Measurements from ENCODE around the gene DNAH9.

Gene DNAH9

DNA sequence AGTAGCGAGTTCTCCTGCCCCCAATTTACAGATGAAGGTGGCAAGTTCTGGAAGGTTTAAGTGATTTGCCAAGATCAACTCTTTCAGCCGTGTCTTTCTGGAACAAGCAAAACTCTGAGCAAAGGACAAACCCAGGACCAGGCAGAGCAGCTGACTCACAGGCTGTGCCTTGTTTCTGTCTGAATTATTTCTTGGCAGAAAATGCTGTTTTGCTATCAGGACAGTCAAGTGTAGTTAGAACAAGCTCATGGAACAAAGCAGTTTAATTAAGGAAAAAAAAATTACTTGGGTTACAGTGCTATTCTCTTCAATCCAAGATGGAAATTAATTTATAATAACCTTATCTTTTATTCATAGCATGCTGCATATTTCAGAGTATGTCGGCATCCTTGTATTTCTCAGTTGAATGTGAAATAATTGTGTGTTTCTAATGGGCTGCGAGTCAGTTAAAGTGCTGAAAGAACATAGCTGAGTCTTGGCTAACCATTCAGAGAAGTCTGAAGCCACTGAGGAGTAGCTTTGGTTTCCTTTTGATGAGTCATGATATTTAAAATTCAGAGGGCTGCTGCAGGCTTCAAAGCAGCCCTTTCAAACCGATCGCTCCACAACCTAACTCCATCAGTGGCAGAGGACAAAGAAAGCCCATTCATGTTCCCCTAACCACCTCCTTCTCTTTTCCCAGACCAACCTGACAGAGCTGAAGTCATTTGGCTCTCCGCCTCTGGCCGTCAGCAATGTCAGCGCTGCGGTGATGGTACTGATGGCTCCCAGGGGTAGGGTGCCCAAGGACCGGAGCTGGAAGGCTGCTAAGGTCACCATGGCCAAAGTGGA lies 255.3 kb downstream of the DNAH9 start:
- no peak for DNase-seq

DNA sequence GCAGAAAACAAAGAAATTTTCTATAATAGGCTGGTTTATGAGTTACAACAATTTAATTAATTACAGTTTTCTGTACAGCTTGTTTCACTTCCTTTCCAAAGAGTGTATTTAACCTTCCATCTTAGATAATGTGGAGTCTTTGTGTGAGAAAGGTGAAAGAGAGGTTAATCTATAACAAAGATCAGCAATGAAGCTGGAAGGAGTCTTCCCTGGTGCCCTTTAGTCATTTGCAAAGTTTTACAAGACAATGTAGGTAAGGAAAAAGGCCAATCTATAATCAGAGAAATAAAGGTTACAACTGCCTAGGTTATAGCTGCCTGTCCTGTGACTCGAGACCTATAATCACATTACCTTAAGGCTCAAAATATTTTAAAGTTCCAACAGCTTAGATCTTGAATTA lies 257.0 kb downstream of the DNAH9 start:
- DNase-seq = no peak

DNA sequence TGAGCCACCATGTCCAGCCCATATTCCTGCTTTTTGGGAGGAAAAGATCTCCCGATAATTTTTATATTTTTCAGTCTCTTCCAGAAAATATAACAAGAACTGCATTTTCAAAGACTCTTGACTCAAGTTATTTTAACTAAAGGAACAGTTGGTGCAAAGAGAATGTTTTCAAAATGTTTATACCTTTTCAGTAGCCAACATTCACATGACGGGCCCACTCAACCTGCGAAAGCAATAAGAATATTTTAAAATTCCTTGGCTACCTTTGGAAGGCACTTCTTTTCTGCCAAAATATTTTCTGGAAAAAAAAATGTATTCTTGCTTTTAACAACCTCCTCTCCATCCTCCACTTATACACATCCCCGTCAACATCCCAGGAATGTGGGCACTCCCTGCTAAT lies 258.7 kb downstream of the DNAH9 start:
- no peak for DNase-seq

DNA sequence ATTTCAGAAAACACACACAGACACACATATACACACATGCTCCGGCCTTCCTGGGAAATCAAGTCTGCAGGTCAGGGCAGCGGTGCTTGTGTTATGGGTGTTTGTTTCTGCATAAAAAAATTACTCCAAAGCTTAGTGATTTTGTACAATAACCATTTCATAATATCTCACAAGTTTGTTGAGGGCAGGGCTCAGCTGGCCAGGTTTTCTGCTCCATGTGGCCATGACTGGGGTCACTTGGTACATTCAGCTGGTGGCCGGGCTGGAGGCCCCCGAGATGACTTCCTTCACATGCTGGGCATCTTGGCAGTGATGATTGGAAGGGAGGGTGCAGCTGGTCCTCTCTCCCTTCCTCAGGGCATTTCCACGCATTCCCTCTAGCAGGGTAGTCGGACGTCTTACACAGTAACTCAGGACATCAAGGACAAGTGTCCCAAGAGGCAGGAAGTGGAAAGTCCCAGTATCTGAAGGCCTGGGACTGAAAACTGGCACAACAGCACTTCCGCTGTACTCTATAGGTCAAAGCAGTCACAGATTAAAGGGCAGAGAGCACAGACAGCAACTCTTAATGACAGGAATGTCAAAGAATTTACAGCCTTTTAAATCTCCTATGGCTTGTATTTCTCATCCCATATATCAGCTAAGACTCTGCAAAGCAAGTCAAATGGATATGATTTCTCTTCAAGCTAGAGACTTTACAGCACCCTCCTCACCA lies 271.6 kb downstream of the DNAH9 start:
- DNase-seq = no peak

DNA sequence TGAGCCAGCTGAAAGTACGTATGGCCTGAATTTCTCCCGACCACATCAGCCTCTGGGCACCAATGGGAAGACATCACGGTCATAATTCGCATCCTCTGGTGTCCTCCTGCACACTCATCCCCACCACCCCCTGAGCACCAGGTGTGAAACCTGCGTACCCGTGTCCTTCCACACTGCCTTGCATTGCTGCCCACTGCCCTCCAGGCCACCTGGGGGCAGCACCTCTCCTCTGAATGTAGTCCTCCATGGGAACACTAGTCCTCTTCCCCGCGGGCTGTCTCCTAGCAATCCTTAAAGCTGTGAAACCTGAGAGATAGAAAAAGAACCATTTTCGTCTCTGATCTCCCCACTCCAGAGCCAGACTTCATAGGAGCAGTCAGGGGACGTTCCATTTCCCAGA lies 273.5 kb downstream of the DNAH9 start:
- no peak for DNase-seq

DNA sequence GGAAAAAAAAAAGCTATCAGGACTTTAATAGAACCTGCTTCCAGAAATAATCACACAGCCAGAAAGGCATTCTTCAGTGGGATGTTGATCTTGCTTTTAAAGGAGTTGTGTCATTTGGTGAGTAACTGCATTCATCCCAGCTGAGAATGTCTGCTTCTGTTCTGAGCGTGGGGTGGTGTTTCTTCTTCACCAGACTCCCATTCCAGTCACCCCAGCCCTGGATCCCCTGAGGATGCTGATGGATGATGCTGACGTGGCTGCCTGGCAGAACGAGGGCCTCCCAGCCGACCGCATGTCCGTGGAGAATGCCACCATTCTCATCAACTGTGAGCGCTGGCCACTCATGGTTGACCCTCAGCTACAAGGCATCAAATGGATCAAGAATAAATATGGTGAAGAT lies 276.5 kb downstream of the DNAH9 start:
- no peak for DNase-seq

DNA sequence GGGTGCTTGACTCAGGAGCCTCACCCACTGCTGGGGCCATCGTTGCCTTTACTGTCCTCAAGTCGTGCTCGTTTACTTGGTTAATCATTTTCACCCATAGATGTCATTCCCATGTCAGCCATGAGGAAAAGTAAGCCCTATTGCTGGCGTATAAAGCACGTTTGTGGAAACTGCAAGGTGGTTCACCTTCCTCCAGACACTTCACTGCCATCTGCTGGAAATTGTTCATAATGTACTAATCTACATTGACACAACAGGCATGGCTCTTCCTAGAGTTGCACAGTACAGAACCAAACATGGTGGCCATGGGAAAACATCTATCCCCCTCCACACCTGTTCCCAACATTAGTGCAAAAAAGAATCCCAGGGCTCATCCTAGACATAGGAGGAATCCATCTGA lies 282.4 kb downstream of the DNAH9 start:
- DNase-seq = no peak

DNA sequence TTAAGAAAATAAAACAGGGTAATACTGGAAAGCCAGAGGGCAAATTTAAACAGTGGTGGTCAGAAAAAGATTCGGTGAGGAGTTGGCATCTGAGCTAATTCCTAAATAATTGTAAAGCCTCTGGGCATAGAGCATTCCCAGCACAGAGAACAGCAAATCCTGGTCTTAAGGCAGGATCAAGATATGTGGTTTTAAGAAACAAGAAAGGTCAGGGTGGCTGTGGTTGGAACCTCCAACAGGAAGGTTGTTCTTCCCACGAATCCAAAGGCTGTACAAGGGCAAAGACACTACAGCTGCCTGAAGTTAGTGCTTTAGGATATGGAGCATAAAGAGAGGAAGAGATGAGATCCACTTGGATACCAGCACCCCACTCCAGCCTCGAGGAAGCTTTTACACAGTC lies 284.4 kb downstream of the DNAH9 start:
- no peak for DNase-seq

DNA sequence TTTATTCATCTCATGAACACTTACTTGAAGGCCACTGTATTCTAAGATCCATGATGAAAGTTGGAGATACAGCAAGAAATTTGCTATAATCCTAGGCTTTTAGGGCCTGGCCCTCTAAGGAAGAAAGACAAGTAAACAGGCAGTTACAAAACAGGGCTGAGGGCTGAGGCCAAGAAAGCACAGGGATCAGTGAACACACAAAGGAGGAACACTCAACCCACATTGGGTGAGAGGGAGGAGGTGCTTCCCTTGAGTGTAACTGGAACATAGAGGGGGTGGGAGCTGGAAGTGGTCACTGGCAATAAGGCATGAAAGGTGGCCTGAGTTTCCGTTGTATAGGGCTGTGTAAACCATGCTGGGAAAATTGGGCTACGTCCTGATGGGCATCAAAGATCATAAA lies 286.8 kb downstream of the DNAH9 start:
- DNase-seq = no peak

DNA sequence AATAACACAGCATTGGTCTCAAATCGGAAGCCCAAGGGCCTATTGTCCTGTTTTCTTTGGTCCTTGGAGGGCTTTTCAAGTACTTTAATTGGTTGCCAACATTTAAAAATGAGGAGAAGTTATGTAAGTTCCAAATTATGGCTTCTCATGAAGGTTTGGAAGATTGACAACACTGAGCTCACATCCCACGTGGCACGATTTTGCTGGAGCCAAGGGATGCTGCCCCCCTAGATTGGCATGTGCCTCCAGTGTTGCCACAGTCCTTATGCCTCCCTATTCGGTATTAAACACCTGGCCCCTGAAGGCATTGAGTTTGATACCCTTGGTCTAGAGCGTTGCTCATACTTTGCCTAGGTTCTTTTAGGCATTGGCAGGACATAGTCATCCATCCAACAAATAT lies 291.0 kb downstream of the DNAH9 start:
- no peak for DNase-seq

DNA sequence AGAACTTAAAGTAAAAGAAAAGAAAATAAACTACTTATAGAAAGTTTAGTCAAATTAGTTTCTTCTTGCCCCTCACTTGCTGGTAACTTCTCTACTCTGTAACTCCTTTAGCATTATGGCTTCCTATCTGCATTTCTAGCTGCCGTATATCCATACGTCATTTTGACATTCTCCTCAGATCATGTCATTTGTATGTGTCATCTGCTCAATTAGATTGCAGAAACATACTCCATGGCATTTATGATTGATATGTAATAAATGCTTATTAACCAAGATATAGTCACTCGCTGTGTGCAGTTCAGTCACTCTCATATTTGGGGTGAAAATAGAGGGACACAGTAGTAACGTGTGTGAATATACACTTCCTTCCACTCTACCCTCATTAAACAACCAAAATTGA lies 295.6 kb downstream of the DNAH9 start:
- DNase-seq = no peak

DNA sequence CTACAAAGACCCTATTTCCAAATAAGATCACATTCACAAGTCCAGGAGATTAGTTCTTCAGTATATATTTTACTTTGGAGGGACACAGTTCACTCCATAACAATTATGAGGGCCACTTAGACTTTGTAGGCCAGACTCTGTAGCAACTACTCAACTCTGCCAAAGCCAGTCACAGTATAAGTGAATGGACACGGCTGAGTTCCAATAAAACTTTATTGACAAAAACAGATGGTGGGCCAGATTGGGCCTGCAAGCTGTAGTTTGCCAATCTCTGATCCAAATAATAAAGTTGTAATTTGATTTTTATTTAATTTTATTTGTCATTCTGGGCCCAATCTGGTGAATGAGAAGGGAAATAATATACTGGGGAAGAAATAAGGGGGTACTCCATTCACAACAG lies 297.9 kb downstream of the DNAH9 start:
- DNase-seq = no peak

DNA sequence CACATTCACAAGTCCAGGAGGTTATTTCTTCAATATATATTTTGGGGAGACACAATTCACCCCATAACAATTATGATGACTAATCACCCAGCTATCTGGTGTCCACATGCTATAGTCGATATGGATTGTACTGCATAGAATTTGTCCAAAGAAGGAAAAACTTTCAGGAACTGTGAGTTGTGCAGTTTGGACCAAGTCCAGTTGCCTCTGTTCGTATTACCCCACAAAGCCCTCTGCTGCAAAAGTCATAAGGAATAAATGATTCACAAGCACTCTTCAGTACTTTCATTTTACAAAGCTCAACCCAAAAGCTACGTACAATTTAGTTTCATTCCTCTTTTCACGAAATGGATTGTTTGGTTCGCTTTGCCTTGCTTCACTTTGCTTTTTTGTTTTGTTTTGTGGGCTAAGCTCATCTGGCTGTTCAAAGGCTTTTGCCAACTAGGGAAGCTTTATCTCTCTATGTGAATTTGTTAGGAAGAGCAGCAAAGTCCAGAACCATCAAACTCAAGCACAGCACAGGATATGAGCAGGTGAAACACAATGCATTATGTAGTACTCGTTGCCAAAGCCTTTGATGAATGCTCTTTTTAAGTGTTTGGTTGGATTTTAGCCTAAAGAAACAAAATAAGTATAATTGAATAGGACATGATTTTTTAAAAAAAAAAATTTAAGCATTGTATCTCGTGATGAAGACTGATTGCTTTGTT lies 300.4 kb downstream of the DNAH9 start:
- no peak for DNase-seq

DNA sequence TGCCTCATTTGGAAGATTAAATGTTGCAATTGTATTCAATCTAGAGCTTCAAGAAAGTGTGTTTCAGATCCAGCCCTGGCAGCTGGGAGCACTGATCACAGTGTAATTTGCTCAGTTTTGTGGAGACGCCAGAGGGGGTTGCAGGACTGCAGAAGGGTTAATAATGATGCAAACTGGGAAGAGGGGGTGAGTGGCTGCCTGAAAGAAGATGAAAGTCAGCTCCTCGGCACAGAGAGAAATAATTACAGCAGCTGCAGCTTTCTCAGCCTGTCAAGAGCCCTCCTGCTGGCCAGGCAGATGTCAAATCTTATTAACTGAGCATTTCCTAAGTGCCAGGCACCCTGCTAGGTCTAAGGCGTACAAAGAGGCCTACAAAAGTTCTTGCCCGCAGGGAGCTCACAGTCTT lies 301.3 kb downstream of the DNAH9 start:
- DNase-seq = no peak

DNA sequence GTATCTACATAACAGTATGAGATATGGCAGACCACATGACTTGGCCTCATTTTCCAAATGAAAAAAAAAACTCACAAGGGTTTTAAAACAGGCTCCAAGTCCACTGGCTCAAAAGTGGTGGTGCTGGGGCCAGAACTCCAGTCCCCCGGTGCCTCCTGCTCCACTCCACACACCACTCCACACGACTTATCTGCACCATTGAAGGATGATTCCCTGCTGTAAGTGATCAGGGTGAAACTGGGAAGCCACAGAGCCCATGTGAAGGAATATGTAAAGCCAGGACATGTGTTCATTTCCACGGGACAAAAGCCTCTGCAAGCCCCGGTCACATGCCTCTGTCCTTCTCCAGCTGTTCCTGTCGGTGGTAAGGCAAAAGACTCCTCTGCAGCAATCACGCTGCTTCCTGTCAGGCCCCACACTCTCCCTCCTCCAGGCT lies 301.8 kb downstream of the DNAH9 start:
- DNase-seq = no peak

DNA sequence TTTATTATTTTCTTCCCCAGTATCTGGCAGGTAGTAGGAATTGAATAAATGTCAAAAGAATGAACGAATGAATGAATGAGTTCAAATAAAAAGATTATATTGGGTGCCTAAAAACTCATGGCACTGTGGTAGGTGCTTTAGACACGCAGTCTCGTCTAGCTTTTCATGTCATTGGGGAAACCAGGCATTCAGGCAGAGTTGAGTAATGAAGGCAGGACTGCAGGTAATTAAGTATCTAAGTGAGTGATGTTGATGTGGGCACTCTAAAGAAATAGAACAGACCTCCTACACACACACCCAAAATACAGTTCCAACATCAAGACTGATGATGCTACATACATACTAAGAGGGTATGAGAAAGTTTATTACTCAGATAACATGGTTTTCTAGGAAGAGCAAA lies 302.4 kb downstream of the DNAH9 start:
- no peak for DNase-seq

DNA sequence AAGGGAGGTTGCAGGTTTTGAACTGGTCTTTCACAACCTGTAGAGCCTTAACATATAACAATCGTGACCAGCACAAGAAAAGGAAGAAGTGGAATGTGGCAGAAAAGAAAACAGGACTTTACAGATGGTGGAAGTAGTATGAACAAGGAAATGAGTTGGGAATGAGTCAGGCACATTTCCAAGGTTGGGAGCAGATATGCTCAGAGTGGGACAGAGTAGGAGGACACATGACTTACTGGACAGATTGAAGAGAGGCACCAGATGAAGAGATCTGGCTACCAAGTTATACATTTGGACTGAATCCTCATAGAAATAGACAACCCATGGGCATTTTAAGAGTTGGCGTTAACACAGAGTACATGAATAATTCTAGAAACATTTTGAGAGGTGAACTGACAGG lies 303.7 kb downstream of the DNAH9 start:
- no peak for DNase-seq

DNA sequence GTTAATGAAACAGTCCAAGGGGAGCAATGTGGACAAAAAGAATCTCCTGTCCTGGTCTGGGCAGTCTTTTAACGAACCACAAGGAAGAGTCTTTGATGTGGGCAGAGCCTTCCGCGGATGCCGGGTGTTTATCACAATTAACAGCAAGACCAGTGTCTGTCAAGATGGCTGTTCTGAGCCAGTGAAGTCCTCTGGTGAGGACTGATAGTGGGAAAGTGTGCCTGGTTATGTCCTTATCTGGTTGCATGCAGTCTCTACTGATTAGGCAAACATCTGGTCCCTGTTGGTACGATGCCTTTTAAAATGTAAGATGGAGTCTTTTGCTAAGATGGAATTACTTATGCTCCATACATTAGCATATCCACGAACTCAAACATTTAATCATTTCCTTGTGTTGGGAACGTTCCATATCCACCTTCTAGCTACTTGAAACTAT lies 310.5 kb downstream of the DNAH9 start:
- DNase-seq = no peak

DNA sequence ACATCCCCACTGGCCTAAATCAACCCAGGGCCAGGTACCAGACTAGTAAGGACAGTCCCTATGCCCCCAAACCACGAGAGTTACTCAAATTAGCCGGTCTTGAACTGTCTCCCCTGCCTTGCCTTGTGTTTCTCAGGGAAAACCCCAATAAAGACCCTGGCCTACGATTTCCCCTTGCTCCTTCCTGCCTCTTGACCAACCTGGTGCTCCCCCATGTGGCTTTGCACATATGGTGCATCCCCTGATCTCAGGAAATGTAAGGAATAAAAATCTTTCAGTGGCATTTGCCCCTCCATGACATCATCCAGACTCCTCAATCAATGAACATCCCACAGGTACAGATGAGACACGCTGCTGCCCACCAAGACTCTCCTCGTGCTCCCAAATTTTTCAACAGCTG lies 311.1 kb downstream of the DNAH9 start:
- no peak for DNase-seq

DNA sequence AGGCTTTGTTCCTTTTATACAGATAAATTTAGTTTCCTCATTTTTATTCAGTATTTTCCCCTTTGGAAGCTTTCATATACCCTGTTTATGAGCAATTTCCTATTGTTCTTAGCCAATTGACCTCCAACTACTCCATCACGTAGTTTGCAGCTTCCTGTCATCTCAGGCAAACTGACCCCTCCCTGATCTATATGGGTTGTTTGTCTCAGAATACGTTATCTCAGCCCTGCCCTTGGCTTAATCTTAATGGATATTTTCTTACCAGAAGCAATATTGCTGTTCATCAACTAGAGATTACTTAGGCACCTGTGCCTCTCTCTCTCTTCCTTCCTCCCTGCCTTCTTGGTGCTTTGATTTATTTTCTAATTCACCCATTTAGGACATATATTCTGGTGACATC lies 317.8 kb downstream of the DNAH9 start:
- DNase-seq = no peak

DNA sequence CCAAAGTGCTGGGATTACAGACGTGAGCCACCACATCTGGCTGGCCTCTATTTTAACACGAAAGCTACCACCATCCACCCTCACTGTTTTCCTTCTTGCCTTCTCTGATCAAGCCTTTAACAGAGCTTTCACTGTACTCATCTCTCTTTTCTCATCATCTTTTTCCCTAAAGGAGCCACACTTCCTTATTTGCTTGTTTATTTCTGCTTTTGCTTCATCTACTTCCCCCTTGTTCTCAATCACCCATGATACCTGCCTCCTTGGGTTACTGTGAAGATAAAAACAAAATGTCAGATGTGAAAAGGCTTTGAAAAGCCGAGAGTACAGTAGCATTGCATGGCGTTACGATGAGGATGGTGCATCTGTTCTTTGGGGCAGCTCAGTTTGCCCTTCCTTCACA lies 319.1 kb downstream of the DNAH9 start:
- DNase-seq = no peak

DNA sequence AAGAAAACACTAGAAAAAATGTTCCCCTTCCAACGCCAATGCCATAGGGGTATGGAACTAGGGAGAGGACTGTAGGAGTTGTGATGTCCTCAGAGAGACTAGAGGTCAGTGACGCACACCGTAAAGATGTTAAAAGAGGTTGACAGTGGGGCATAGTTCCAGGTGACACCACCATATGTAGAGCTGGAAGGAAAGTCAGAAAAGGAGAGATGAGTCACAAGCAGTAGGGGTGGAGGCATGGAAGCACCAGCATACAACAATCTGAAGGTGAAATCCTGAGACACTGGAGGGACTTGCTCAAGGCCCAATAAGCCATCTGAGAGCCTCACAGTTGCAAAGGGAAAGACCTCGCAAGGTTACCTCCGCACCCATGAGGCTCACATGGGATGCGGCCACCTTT lies 323.0 kb downstream of the DNAH9 start:
- no peak for DNase-seq

DNA sequence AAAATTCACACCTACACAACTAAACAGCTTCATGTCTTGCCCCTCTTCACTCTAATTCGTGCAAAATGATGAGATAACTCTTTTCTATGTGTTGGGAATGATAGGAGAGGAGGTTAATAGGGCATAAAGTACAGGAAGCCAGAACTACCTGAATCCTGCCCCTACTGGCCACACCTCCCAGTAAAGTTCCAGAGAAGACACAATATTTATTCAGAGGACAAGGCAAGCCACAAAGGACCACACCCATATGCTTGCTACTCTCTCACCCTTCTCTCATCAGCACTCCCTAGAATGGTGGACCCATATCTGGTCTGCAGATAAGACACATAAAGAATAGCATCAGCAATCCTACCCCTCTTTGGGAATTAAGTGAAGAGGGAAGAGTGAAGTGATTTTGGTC lies 324.4 kb downstream of the DNAH9 start:
- no peak for DNase-seq

DNA sequence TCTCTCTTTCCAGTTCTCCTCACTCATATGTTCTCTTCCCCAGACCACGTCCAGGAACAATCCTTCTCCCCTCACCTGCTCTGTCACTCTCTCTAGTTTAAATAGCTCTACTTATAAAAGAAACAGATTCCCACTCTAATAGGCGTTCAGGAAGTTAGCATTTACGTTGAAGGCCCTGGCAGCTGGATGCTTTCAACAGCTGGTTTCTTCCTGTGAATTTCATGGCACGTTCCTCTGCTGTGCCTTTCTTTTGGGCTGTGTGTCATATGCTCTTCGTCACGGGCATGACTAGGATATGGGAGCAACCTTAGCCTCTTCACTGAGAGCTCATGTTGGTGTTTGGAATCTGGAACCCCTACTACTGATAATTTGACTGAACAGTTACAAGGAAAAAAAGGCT lies 325.8 kb downstream of the DNAH9 start:
- no peak for DNase-seq

All from COR-L47 (cell line).